ENCODE data around the gene H3-3A.
A peak's percentile ranks its signal among the peaks of the same experiment; 100 is the strongest.

The H3-3A gene

GRCh38 chr1:226104671-226105121, 42.2 kb downstream of the H3-3A start:
- in situ Hi-C loops (cut with MboI; ENCODE audit: low sequenced_read_pairs): no loop called here
- Histone ChIP-seq H3K4me3 (no peak overlapping the region), H3K36me3 (replicated peaks) (no peaks in the 10 kb centered on the region), H3K9me3 (no peaks in the 10 kb centered on the region), H3K27me3 (ENCODE audit: low read depth) (no peaks in the 10 kb centered on the region), H3K4me1 (peaks cover 3% of the 10 kb centered on the region; the same call in 1 of the 2 replicates)
- DNase-seq (ENCODE audit: low spot score in 2 of 2): no peak

GRCh38 chr1:226107471-226108460, 45.2 kb downstream of the H3-3A start:
- Histone ChIP-seq H3K9me3 (no peaks in the 10 kb centered on the region), H3K27me3 (ENCODE audit: low read depth) (no peaks in the 10 kb centered on the region), H3K4me1 (peaks cover 26% of the 10 kb centered on the region), H3K4me3 (no peak overlapping the region), H3K36me3 (replicated peaks) (no peaks in the 10 kb centered on the region)
- no peak for DNase-seq (ENCODE audit: low spot score in 2 of 2)
- in situ Hi-C loops (cut with MboI; ENCODE audit: low sequenced_read_pairs): no loop called here

- no peak for DNase-seq (ENCODE audit: low spot score in 2 of 2)
- H3K9me3 ChIP-seq: 0 out of 2 replicates have a peak, but pooled peaks cover 2% of the 10 kb centered on the region
- H3K36me3 ChIP-seq (replicated peaks): no peaks in the 10 kb centered on the region
- no peaks in the 10 kb centered on the region for H3K27me3 ChIP-seq (ENCODE audit: low read depth)
- H3K4me1 ChIP-seq: peaks cover 27% of the 10 kb centered on the region
- in situ Hi-C loops (cut with MboI; ENCODE audit: low sequenced_read_pairs): no loop called here
- peak overlapping the region; percentile 31 for H3K4me3 ChIP-seq
Observed at GRCh38 chr1:226108935-226109828, 46.7 kb downstream of the H3-3A start.

- DNase-seq (ENCODE audit: low spot score in 2 of 2): peak; percentile 84 to 93
- H3K4me1 ChIP-seq: peaks cover 27% of the 10 kb centered on the region
- in situ Hi-C loops (cut with MboI; ENCODE audit: low sequenced_read_pairs): no loop called here
Observed at GRCh38 chr1:226109829-226110248, 47.3 kb downstream of the H3-3A start.

GRCh38 chr1:226110249-226111097, 48.0 kb downstream of the H3-3A start:
- Histone ChIP-seq H3K4me1 (peaks cover 27% of the 10 kb centered on the region), H3K27me3 (ENCODE audit: low read depth) (no peaks in the 10 kb centered on the region), H3K36me3 (replicated peaks) (no peaks in the 10 kb centered on the region), H3K4me3 (peak overlapping the region; percentile 39), H3K9me3 (0 out of 2 replicates have a peak, but pooled peaks cover 2% of the 10 kb centered on the region)
- DNase-seq (ENCODE audit: low spot score in 2 of 2): peak; percentile 13 to 55
- in situ Hi-C loops (cut with MboI; ENCODE audit: low sequenced_read_pairs): no loop called here

More at GRCh38 chr1:226109829-226110248, 47.3 kb downstream of the H3-3A start:
- H3K4me3 ChIP-seq: peak overlapping the region; percentile 39
- no peaks in the 10 kb centered on the region for H3K36me3 ChIP-seq (replicated peaks)
- 0 out of 2 replicates have a peak, but pooled peaks cover 2% of the 10 kb centered on the region for H3K9me3 ChIP-seq
- H3K27me3 ChIP-seq (ENCODE audit: low read depth): no peaks in the 10 kb centered on the region

GRCh38 chr1:226111098-226111882, 48.8 kb downstream of the H3-3A start:
- in situ Hi-C loops (cut with MboI; ENCODE audit: low sequenced_read_pairs): no loop called here
- DNase-seq (ENCODE audit: low spot score in 2 of 2): peak in 1 of 2 experiments; percentile 28
- 0 out of 2 replicates have a peak, but pooled peaks cover 2% of the 10 kb centered on the region for H3K9me3 ChIP-seq
- no peaks in the 10 kb centered on the region for H3K27me3 ChIP-seq (ENCODE audit: low read depth)
- H3K36me3 ChIP-seq (replicated peaks): no peaks in the 10 kb centered on the region
- H3K4me3 ChIP-seq: peak overlapping the region; percentile 39
- H3K4me1 ChIP-seq: peaks cover 27% of the 10 kb centered on the region

- in situ Hi-C loops (cut with MboI; ENCODE audit: low sequenced_read_pairs): no loop called here
Observed at GRCh38 chr1:226111883-226112261, 49.4 kb downstream of the H3-3A start.

GRCh38 chr1:226112626-226113025, 50.1 kb downstream of the H3-3A start:
- Histone ChIP-seq H3K4me1 (peaks cover 27% of the 10 kb centered on the region), H3K36me3 (replicated peaks) (no peaks in the 10 kb centered on the region), H3K9me3 (0 out of 2 replicates have a peak, but pooled peaks cover 2% of the 10 kb centered on the region), H3K27me3 (ENCODE audit: low read depth) (no peaks in the 10 kb centered on the region), H3K4me3 (no peak overlapping the region)
- DNase-seq (ENCODE audit: low spot score in 2 of 2): no peak
- in situ Hi-C loops (cut with MboI; ENCODE audit: low sequenced_read_pairs): no loop called here

More at GRCh38 chr1:226111883-226112261, 49.4 kb downstream of the H3-3A start:
- peak; percentile 88 to 97 for DNase-seq (ENCODE audit: low spot score in 2 of 2)
- Histone ChIP-seq H3K27me3 (ENCODE audit: low read depth) (no peaks in the 10 kb centered on the region), H3K4me3 (no peak overlapping the region), H3K4me1 (peaks cover 27% of the 10 kb centered on the region), H3K36me3 (replicated peaks) (no peaks in the 10 kb centered on the region), H3K9me3 (0 out of 2 replicates have a peak, but pooled peaks cover 2% of the 10 kb centered on the region)

- no peak for DNase-seq (ENCODE audit: low spot score in 2 of 2)
- in situ Hi-C loops (cut with MboI; ENCODE audit: low sequenced_read_pairs): no loop called here
- Histone ChIP-seq H3K9me3 (0 out of 2 replicates have a peak, but pooled peaks cover 2% of the 10 kb centered on the region), H3K27me3 (ENCODE audit: low read depth) (no peaks in the 10 kb centered on the region), H3K4me3 (no peak overlapping the region), H3K36me3 (replicated peaks) (no peaks in the 10 kb centered on the region), H3K4me1 (peaks cover 14% of the 10 kb centered on the region)
Observed at GRCh38 chr1:226116673-226117072, 54.2 kb downstream of the H3-3A start.

GRCh38 chr1:226117330-226117729, 54.8 kb downstream of the H3-3A start:
- H3K4me1 ChIP-seq: peaks cover 10% of the 10 kb centered on the region
- 0 out of 2 replicates have a peak, but pooled peaks cover 2% of the 10 kb centered on the region for H3K9me3 ChIP-seq
- no peaks in the 10 kb centered on the region for H3K36me3 ChIP-seq (replicated peaks)
- no peaks in the 10 kb centered on the region for H3K27me3 ChIP-seq (ENCODE audit: low read depth)
- in situ Hi-C loops (cut with MboI; ENCODE audit: low sequenced_read_pairs): no loop called here
- no peak overlapping the region for H3K4me3 ChIP-seq
- no peak for DNase-seq (ENCODE audit: low spot score in 2 of 2)

GRCh38 chr1:226118357-226118756, 55.8 kb downstream of the H3-3A start:
- Histone ChIP-seq H3K4me3 (no peak overlapping the region), H3K4me1 (peaks cover 12% of the 10 kb centered on the region), H3K36me3 (replicated peaks) (no peaks in the 10 kb centered on the region), H3K27me3 (ENCODE audit: low read depth) (no peaks in the 10 kb centered on the region), H3K9me3 (0 out of 2 replicates have a peak, but pooled peaks cover 2% of the 10 kb centered on the region)
- in situ Hi-C loops (cut with MboI; ENCODE audit: low sequenced_read_pairs): no loop called here
- no peak for DNase-seq (ENCODE audit: low spot score in 2 of 2)

GRCh38 chr1:226119169-226119568, 56.7 kb downstream of the H3-3A start:
- in situ Hi-C loops (cut with MboI; ENCODE audit: low sequenced_read_pairs): no loop called here
- no peaks in the 10 kb centered on the region for H3K36me3 ChIP-seq (replicated peaks)
- H3K4me3 ChIP-seq: no peak overlapping the region
- DNase-seq (ENCODE audit: low spot score in 2 of 2): no peak
- no peaks in the 10 kb centered on the region for H3K27me3 ChIP-seq (ENCODE audit: low read depth)
- no peaks in the 10 kb centered on the region for H3K9me3 ChIP-seq
- H3K4me1 ChIP-seq: peaks cover 12% of the 10 kb centered on the region

All from HAP-1 (cell line).